K562 (cell line): ENCODE results near the gene NGDN. TPM values are rescaled to one million over a fixed set of nuclear protein-coding genes. Genes with fewer than 3 reads are reported as not detected.

ENCODE experiments used
- ATAC-seq: fragments of 200-7000 bp; cut with Tn5 transposase; 3 replicates; pipeline ENCODE4 v1.9.1; 2020; ENCODE audit warnings: moderate library complexity
- BruUV-seq: library from RNA; stranded (reverse); fragments of 400-500 nt; replicated peaks from 2 replicates; lab custom pipeline; 2021; lab: Mats Ljungman, UMichigan
- CTCF ChIA-PET: fragments of 300-600 bp; formaldehyde crosslinking; extraction: SDS; loops from one replicate; lab custom pipeline; 2021; ENCODE audit warnings: low intra/inter-chr PET ratio; lab: Yijun Ruan, JAX
- POLR2A ChIA-PET: fragments of 300-600, 350-650 bp; sonication (Branson Sonifier 250); formaldehyde crosslinking; extraction: SDS; loops from one replicate; lab custom pipeline; 2021; ENCODE audit warnings: antibody characterized with exemption, inconsistent platforms; lab: Yijun Ruan, JAX
- DNase-seq, 4 experiments: peaks; one replicate each; pipeline versions ENCODE4 v3.0.0 to v3.0.0-alpha.2; 2011 to 2018; ENCODE audit warnings: low spot score in 3 of 4, mixed read lengths in 3 of 4; ENCODE audit errors: extremely low read depth in 1 of 4
- FAIRE-seq: peaks from 2 replicates; lab custom pipeline; 2011; peaks lifted over from hg19 to GRCh38; lab: Jason Lieb, UNC
- H2AFZ ChIP-seq: 2 replicates; pipeline ENCODE4 v1.6.0; 2011; ENCODE audit warnings: low read depth, low read length, control low read depth, inconsistent platforms
- H3K27ac ChIP-seq: fragments of 200-600 bp; 3 replicates; pipeline ENCODE4 v1.8.0; 2011; ENCODE audit warnings: low read depth, mild to moderate bottlenecking, control low read depth, inconsistent platforms, low read length, moderate library complexity, mixed read lengths; ENCODE audit errors: extremely low read depth
- H3K27me3 ChIP-seq, 2 experiments: fragments of 300-600 bp in 1 of 2; 2 replicates in 1 of 2; 3 replicates in 1 of 2; pipeline versions ENCODE4 v1.6.0 to v1.8.0; 2011; ENCODE audit warnings: inconsistent platforms in 2 of 2, low read length in 2 of 2, mild to moderate bottlenecking in 1 of 2, mixed read lengths in 1 of 2, moderate library complexity in 1 of 2; ENCODE audit not compliant: control insufficient read depth in 2 of 2, insufficient read depth in 2 of 2
- H3K36me3 ChIP-seq: fragments of 300-600 bp; 3 replicates; pipeline ENCODE4 v1.8.0; 2011; ENCODE audit warnings: mild to moderate bottlenecking, low read length, inconsistent platforms; ENCODE audit not compliant: control insufficient read depth, insufficient read depth
- H3K4me1 ChIP-seq, 2 experiments: fragments of 200-600 bp in 1 of 2; replicated peaks in 1 of 2; 2 replicates in 1 of 2; 3 replicates in 1 of 2; pipeline versions ENCODE4 v1.5.1 to v1.8.0; 2011; ENCODE audit warnings: inconsistent platforms in 2 of 2, low read length in 2 of 2, mild to moderate bottlenecking in 1 of 2, mixed read lengths in 1 of 2, moderate library complexity in 1 of 2; ENCODE audit not compliant: control insufficient read depth in 2 of 2, insufficient read depth in 2 of 2
- H3K4me2 ChIP-seq: 2 replicates; pipeline ENCODE4 v1.6.1; 2011; ENCODE audit warnings: low read length, control low read depth, inconsistent platforms, mixed read lengths; ENCODE audit not compliant: insufficient read depth
- H3K4me3 ChIP-seq: fragments of 200-600 bp; sonication (generic), shearing (Covaris generic); 2 replicates; pipeline ENCODE4 v1.5.1; 2016; ENCODE audit warnings: control low read depth, inconsistent platforms
- H3K79me2 ChIP-seq: fragments of 200-600 bp; 3 replicates; pipeline ENCODE4 v1.8.0; 2011; ENCODE audit warnings: low read length, inconsistent platforms; ENCODE audit not compliant: control insufficient read depth, insufficient read depth
- H3K9ac ChIP-seq, 2 experiments: 2 replicates each; pipeline versions ENCODE4 v1.6.0 to v1.6.1; 2011; ENCODE audit warnings: low read depth in 2 of 2, low read length in 2 of 2, control low read depth in 1 of 2, inconsistent platforms in 1 of 2, mild to moderate bottlenecking in 1 of 2, mixed read lengths in 1 of 2; ENCODE audit not compliant: insufficient read depth in 1 of 2
- H3K9me1 ChIP-seq: one replicate; pipeline ENCODE4 v1.6.0; 2011; ENCODE audit warnings: inconsistent platforms, mild to moderate bottlenecking, low read length, moderate library complexity; ENCODE audit not compliant: control insufficient read depth, insufficient read depth
- H3K9me3 ChIP-seq: replicated peaks from 2 replicates; pipeline ENCODE4 v1.5.1; 2011; ENCODE audit warnings: low read depth, low read length, inconsistent platforms; ENCODE audit not compliant: control insufficient read depth, insufficient read depth
- H4K20me1 ChIP-seq: replicated peaks from 2 replicates; pipeline ENCODE4 v1.6.1; 2011; ENCODE audit warnings: low read length, inconsistent platforms, mixed read lengths; ENCODE audit not compliant: control insufficient read depth, insufficient read depth
- CBX3 ChIP-seq, 2 experiments: IDR thresholded peaks; 1 replicate in 1 of 2; 2 replicates in 1 of 2; pipeline ENCODE4 v1.6.1; 2012; ENCODE audit warnings: inconsistent platforms in 2 of 2, low read length in 2 of 2, borderline replicate concordance in 1 of 2, control low read depth in 1 of 2
- EHMT2 ChIP-seq: fragments of 450-650 bp; IDR thresholded peaks from 2 replicates; pipeline ENCODE4 v1.6.1; 2018; ENCODE audit warnings: antibody characterized with exemption
- ELF2 ChIP-seq: fragments of 250-450 bp; sonication (Bioruptor Pico); IDR thresholded peaks from 2 replicates; pipeline ENCODE4 v1.5.0; 2021; ENCODE audit warnings: mild to moderate bottlenecking
- EP300 ChIP-seq: IDR thresholded peaks from 2 replicates; pipeline ENCODE4 v1.6.1; 2012; ENCODE audit warnings: low read length, improper control_type of control experiment
- EZH2 ChIP-seq: IDR thresholded peaks from 2 replicates; pipeline ENCODE4 v1.6.1; 2012; ENCODE audit warnings: low read depth, mild to moderate bottlenecking, inconsistent platforms, low read length, borderline replicate concordance
- HMG20A ChIP-seq: fragments of 450-650 bp; formaldehyde crosslinking; conservative IDR thresholded peaks from 2 replicates; pipeline ENCODE4 v1.4.0; 2020; ENCODE audit warnings: mild to moderate bottlenecking, mixed read lengths
- LARP7 ChIP-seq: fragments of 450-650 bp; IDR thresholded peaks from 2 replicates; pipeline ENCODE4 v1.6.1; 2016
- MAFG ChIP-seq: fragments of 450-650 bp; conservative IDR thresholded peaks from 2 replicates; pipeline ENCODE4 v1.6.1; 2016; ENCODE audit warnings: missing genetic modification characterization, missing compliant biosample characterization
- MTF1 ChIP-seq: fragments of 250-450 bp; sonication (Bioruptor Pico); IDR thresholded peaks from 2 replicates; pipeline ENCODE4 v1.9.0; 2021; ENCODE audit warnings: moderate library complexity, mild to moderate bottlenecking, inconsistent platforms, borderline replicate concordance
- NFXL1 ChIP-seq: fragments of 450-650 bp; formaldehyde crosslinking; IDR thresholded peaks from 2 replicates; pipeline ENCODE4 v1.4.0; 2021; ENCODE audit warnings: mild to moderate bottlenecking
- TAF1 ChIP-seq: IDR thresholded peaks from 2 replicates; pipeline ENCODE4 v1.6.1; 2011; ENCODE audit warnings: mild to moderate bottlenecking, low read length, moderate library complexity; ENCODE audit not compliant: insufficient read depth, control insufficient read depth, severe bottlenecking; ENCODE audit errors: extremely low read depth
- TARDBP ChIP-seq: fragments of 450-650 bp; IDR thresholded peaks from 2 replicates; pipeline ENCODE4 v1.6.1; 2016
- TCF7 ChIP-seq: sonication (generic); IDR thresholded peaks from 2 replicates; pipeline ENCODE4 v1.6.1; 2016; ENCODE audit warnings: antibody characterized with exemption, borderline replicate concordance
- ZFP36 ChIP-seq: fragments of 150-350 bp; IDR thresholded peaks from 2 replicates; pipeline ENCODE4 v1.6.1; 2018; ENCODE audit warnings: low read length, low read depth; ENCODE audit not compliant: partially characterized antibody
- ZNF197 ChIP-seq: fragments of 200-800 bp; sonication (Bioruptor generic); IDR thresholded peaks from 2 replicates; pipeline ENCODE4 v1.6.1; 2016; ENCODE audit warnings: low read depth, missing genetic modification characterization, missing compliant biosample characterization
- ZNF511 ChIP-seq: sonication (generic); formaldehyde crosslinking; IDR thresholded peaks from 2 replicates; pipeline ENCODE4 v1.8.0; 2022; ENCODE audit warnings: mild to moderate bottlenecking, missing genetic modification reagents
- ZNF592 ChIP-seq: fragments of 450-650 bp; IDR thresholded peaks from 2 replicates; pipeline ENCODE4 v1.6.1; 2017; ENCODE audit warnings: antibody characterized with exemption, mild to moderate bottlenecking
- WGBS: fragments of 100-300 bp; shearing (Covaris generic); methylation state at CpG from one replicate; pipeline ENCODE4 v1.1.6; 2016; ENCODE audit warnings: low coverage, mixed read lengths; ENCODE audit not compliant: insufficient coverage; ENCODE audit errors: missing lambda C conversion rate; 5-methylcytosine and 5-hydroxymethylcytosine counted together
- in situ Hi-C: fragments of 300-500 bp; cut with MboI; formaldehyde crosslinking; loops from 4 replicates; pipeline ENCODE4 v1.15.0; 2018; ENCODE audit warnings: inconsistent platforms, mixed read lengths
- intact Hi-C: fragments of 100-400 bp; cut with micrococcal nuclease; formaldehyde crosslinking; loops from 2 replicates; pipeline ENCODE4 v1.14.2; 2022
- polyA plus RNA-seq, 8 experiments: library from polyadenylated mRNA; depleted of rRNA in 4 of 8; stranded (reverse) in 5 of 8; unstranded in 3 of 8; fragments of >200 nt; fragmentation: Nextera tagmentation in 2 of 8; fragmentation: Illumina TruSeq in 1 of 8; extraction: Ambion mirVana in 2 of 8; extraction: Trizol in 1 of 8; gene quantifications; 2 replicates each; pipeline versions ENCODE4 v1.2.1 to v1.2.3, GENCODE V29; 2011 to 2014; ENCODE audit warnings: inconsistent platforms in 1 of 8, missing spikeins in 1 of 8
- total RNA-seq, 7 experiments: library from RNA; depleted of rRNA in 6 of 7; stranded (reverse); fragments of >200 nt in 6 of 7; fragmentation: Illumina TruSeq in 2 of 7; extraction: Trizol in 2 of 7; gene quantifications; 2 replicates each; pipeline versions ENCODE4 v1.2.1 to v1.2.3, GENCODE V29; 2011 to 2021; ENCODE audit warnings: low replicate concordance in 1 of 7

Gene NGDN
- total and polyA plus RNA-seq, 9 of the 15 experiments (the other 6 are each of a cell fraction or from before 2014, with no cell fraction given) = 42.9 to 195 (median 74.9) TPM

- Histone ChIP-seq H3K79me2 (no peaks in the 10 kb centered on the region), H2AFZ (no peak overlapping the region), H3K27ac (no peak overlapping the region), H3K4me2 (no peak overlapping the region), H3K4me3 (no peak overlapping the region), H4K20me1 (no peaks in the 10 kb centered on the region; the same call in 1 of the 2 replicates), H3K27me3 (no peaks in the 10 kb centered on the region), H3K36me3 (no peaks in the 10 kb centered on the region), H3K4me1 (no peaks in the 10 kb centered on the region), H3K9me3 (no peaks in the 10 kb centered on the region), H3K9me1 (no peaks in the 10 kb centered on the region), H3K9ac (no peak overlapping the region)
- no peak for TF ChIP-seq EP300
- TF ChIP-seq CBX3 (IDR thresholded peaks at IDR 0.05; ENCODE audit: borderline replicate concordance in 1 of 2, low read length in 2 of 2) = no peak
- no peak for TF ChIP-seq EZH2
- TF ChIP-seq ZNF511 (CRISPR knock-in tag) = no peak
- TF ChIP-seq TARDBP = no peak
- TF ChIP-seq ZFP36 = no peak
- TF ChIP-seq HMG20A (CRISPR knock-in tag) = no peak
- TF ChIP-seq TAF1 = no peak
- TF ChIP-seq NFXL1 (CRISPR knock-in tag) = no peak
- TF ChIP-seq TCF7 = no peak
- TF ChIP-seq EHMT2 = no peak
- no peak for TF ChIP-seq MTF1 (CRISPR knock-in tag)
- TF ChIP-seq LARP7 = no peak
- TF ChIP-seq MAFG (tag) = no peak
- TF ChIP-seq ZNF592 = no peak
- no peak for TF ChIP-seq ELF2 (CRISPR knock-in tag)
- TF ChIP-seq ZNF197 (CRISPR knock-in tag) = no peak
- BruUV-seq = no TSS peak
- POLR2A ChIA-PET = interaction anchor here (0.6 kb wide), 1 partner anchor 942 kb away, joined by 3 read pairs; the partner anchor contains the start of genes CBLN3 and KHNYN
- in situ Hi-C loops = loop anchor here (5.0 kb wide), 1 partner anchor 70 kb away; the partner anchor contains the start of gene THTPA
- CTCF ChIA-PET = no interaction called here
- ATAC-seq (no peak), DNase-seq (no peak), FAIRE-seq (no peak)
- 40% methylated on average over 1 of the region's 7 CpGs for WGBS
- intact Hi-C loops = no loop called here
These were observed 17.7 kb downstream of the NGDN start for GRCh38 chr14:23487216-23487615.
